GM12878 (cell line): Measurements from ENCODE around the gene MYCBP2. TPM values are rescaled to one million over a fixed set of nuclear protein-coding genes. Genes with fewer than 3 reads are reported as not detected.
A peak's percentile ranks its signal among the peaks of the same experiment; 100 is the strongest.

ENCODE experiments used
- ATAC-seq: fragments of 200-7000 bp; cut with Tn5 transposase; 3 replicates; pipeline ENCODE4 v1.9.1; 2020; ENCODE audit warnings: mild to moderate bottlenecking, moderate library complexity
- BruUV-seq: library from RNA; stranded (reverse); fragments of 400-500 nt; replicated peaks from 2 replicates; lab custom pipeline; 2021; lab: Mats Ljungman, UMichigan
- CTCF ChIA-PET: fragments of 300-600 bp; sonication (Branson Sonifier 250); formaldehyde crosslinking; extraction: SDS; loops from one replicate; lab custom pipeline; 2021; ENCODE audit warnings: inconsistent platforms; lab: Yijun Ruan, JAX
- POLR2A ChIA-PET: fragments of 350-600 bp; formaldehyde crosslinking; extraction: SDS; loops from one replicate; lab custom pipeline; 2021; ENCODE audit warnings: inconsistent platforms; lab: Charles Lee
- RAD21 ChIA-PET: fragments of 300-600 bp; sonication (Branson Sonifier 250); formaldehyde crosslinking; loops from one replicate; lab custom pipeline; 2023; ENCODE audit warnings: antibody characterized with exemption; ENCODE audit not compliant: unreplicated experiment; lab: Charles Lee
- SMC1A ChIA-PET: fragments of 300-600 bp; sonication (Branson Sonifier 250); formaldehyde crosslinking; loops from one replicate; lab custom pipeline; 2023; ENCODE audit not compliant: unreplicated experiment, uncharacterized antibody; lab: Charles Lee
- DNase-seq: peaks from one replicate; pipeline ENCODE4 v3.0.0-alpha.2; 2011; ENCODE audit warnings: low read depth, low spot score
- FAIRE-seq: peaks from 3 replicates; lab custom pipeline; 2011; peaks lifted over from hg19 to GRCh38; lab: Jason Lieb, UNC
- H2AFZ ChIP-seq: 2 replicates; pipeline ENCODE4 v1.6.0; 2011; ENCODE audit warnings: low read depth, low read length, control low read depth; ENCODE audit not compliant: control insufficient read depth
- H3K27ac ChIP-seq: 2 replicates; pipeline ENCODE4 v1.5.1; 2011; ENCODE audit warnings: control low read depth; ENCODE audit not compliant: control insufficient read depth, insufficient read depth
- H3K27me3 ChIP-seq, 2 experiments: replicated peaks in 1 of 2; 2 replicates each; pipeline versions ENCODE4 v1.6.0 to v1.6.1; 2011; ENCODE audit warnings: low read length in 1 of 2; ENCODE audit not compliant: control insufficient read depth in 2 of 2, insufficient read depth in 2 of 2
- H3K36me3 ChIP-seq, 2 experiments: 2 replicates each; pipeline ENCODE4 v1.5.1; 2011; ENCODE audit warnings: low read length in 1 of 2; ENCODE audit not compliant: control insufficient read depth in 2 of 2, insufficient read depth in 2 of 2
- H3K4me1 ChIP-seq: 2 replicates; pipeline ENCODE4 v1.6.1; 2011; ENCODE audit warnings: mild to moderate bottlenecking, low read length, moderate library complexity, mixed read lengths; ENCODE audit not compliant: control insufficient read depth, insufficient read depth
- H3K4me2 ChIP-seq: 2 replicates; pipeline ENCODE4 v1.6.0; 2011; ENCODE audit warnings: control low read depth; ENCODE audit not compliant: control insufficient read depth, insufficient read depth
- H3K4me3 ChIP-seq: fragments of 200-600 bp; sonication (generic); 2 replicates; pipeline ENCODE4 v1.5.1; 2016
- H3K79me2 ChIP-seq: 2 replicates; pipeline ENCODE4 v1.6.0; 2011; ENCODE audit warnings: low read length; ENCODE audit not compliant: control insufficient read depth, insufficient read depth
- H3K9ac ChIP-seq: 2 replicates; pipeline ENCODE4 v1.8.0; 2011; ENCODE audit warnings: low read length, control low read depth, mixed read lengths; ENCODE audit not compliant: control insufficient read depth, insufficient read depth
- H3K9me3 ChIP-seq: replicated peaks from 3 replicates; pipeline ENCODE4 v1.5.1; 2011; ENCODE audit warnings: mild to moderate bottlenecking, low read length; ENCODE audit not compliant: control insufficient read depth, insufficient read depth
- H4K20me1 ChIP-seq: 2 replicates; pipeline ENCODE4 v1.6.0; 2011; ENCODE audit not compliant: control insufficient read depth, insufficient read depth
- BACH1 ChIP-seq: fragments of 450-650 bp; IDR thresholded peaks from 2 replicates; pipeline ENCODE4 v1.6.1; 2017; ENCODE audit warnings: mild to moderate bottlenecking, borderline replicate concordance
- BCL11A ChIP-seq: IDR thresholded peaks from 2 replicates; pipeline ENCODE4 v1.6.1; 2011; ENCODE audit warnings: low read depth, low read length
- E2F4 ChIP-seq: IDR thresholded peaks from 2 replicates; pipeline ENCODE4 v1.6.1; 2012; ENCODE audit warnings: low read depth, low read length, improper control_type of control experiment
- E4F1 ChIP-seq: fragments of 450-650 bp; IDR thresholded peaks from 2 replicates; pipeline ENCODE4 v1.6.1; 2018; ENCODE audit warnings: borderline replicate concordance, mild to moderate bottlenecking; ENCODE audit not compliant: partially characterized antibody
- HDAC2 ChIP-seq: fragments of 200-600 bp; sonication (generic); IDR thresholded peaks from 2 replicates; pipeline ENCODE4 v1.6.1; 2017
- RELB ChIP-seq: fragments of 450-650 bp; IDR thresholded peaks from 2 replicates; pipeline ENCODE4 v1.6.1; 2017; ENCODE audit warnings: low read depth, mild to moderate bottlenecking, moderate library complexity
- YY1 ChIP-seq: IDR thresholded peaks from 2 replicates; pipeline ENCODE4 v1.6.1; 2011; ENCODE audit warnings: low read depth, mild to moderate bottlenecking, low read length
- WGBS: methylation state at CpG from one replicate; pipeline ENCODE4 v1.1.6; 2016; ENCODE audit warnings: low lambda C conversion rate; ENCODE audit not compliant: insufficient replicate concordance, insufficient coverage; ENCODE audit errors: missing lambda C conversion rate; 5-methylcytosine and 5-hydroxymethylcytosine counted together
- in situ Hi-C: fragments of 300-500 bp; cut with MboI; formaldehyde crosslinking; loops from 9 replicates; pipeline ENCODE4 v1.14.3; 2018; ENCODE audit warnings: mixed read lengths
- intact Hi-C: fragments of 100-400 bp; cut with micrococcal nuclease; formaldehyde crosslinking; loops from one replicate; pipeline ENCODE4 v1.14.2; 2022; ENCODE audit not compliant: unreplicated experiment
- polyA plus RNA-seq, 11 experiments: library from polyadenylated mRNA; depleted of rRNA in 4 of 11; unstranded in 6 of 11; stranded (reverse) in 5 of 11; fragments of >200 nt; fragmentation: Nextera tagmentation in 4 of 11; fragmentation: Illumina TruSeq in 1 of 11; extraction: Ambion mirVana in 4 of 11; extraction: Trizol in 1 of 11; gene quantifications; 1 replicate in 1 of 11; 2 replicates in 10 of 11; pipeline versions ENCODE4 v1.2.1 to v1.2.3, GENCODE V29; 2011 to 2016; ENCODE audit warnings: inconsistent platforms in 2 of 11, missing spikeins in 2 of 11, low read depth in 1 of 11
- total RNA-seq, 4 experiments: library from RNA; depleted of rRNA in 3 of 4; stranded (reverse); fragments of >200 nt in 3 of 4; fragmentation: Illumina TruSeq in 1 of 4; extraction: Trizol in 1 of 4; gene quantifications; 2 replicates each; pipeline versions ENCODE4 v1.2.1 to v1.2.3, GENCODE V29; 2013 to 2021

The MYCBP2 gene
- total and polyA plus RNA-seq, 10 of the 15 experiments (the other 5 are each of a cell fraction or from before 2014, with no cell fraction given) = 51.9 to 152 (median 98.2) TPM

- ChIA-PET RAD21 (no interaction called here), CTCF (no interaction called here), SMC1A (interaction anchor here (0.6 to 1.7 kb wide), 2 partner anchors 25 to 50 kb away, joined by 3 to 4 read pairs; no protein-coding TSS in a partner anchor), POLR2A (interaction anchor here (0.6 to 0.9 kb wide), 3 partner anchors 10 to 220 kb away, joined by 3 to 7 read pairs (median 3); no protein-coding TSS in a partner anchor)
- Histone ChIP-seq H3K9me3 (no peaks in the 10 kb centered on the region), H3K4me2 (no peak overlapping the region), H2AFZ (no peak overlapping the region), H3K9ac (no peak overlapping the region), H3K79me2 (no peaks in the 10 kb centered on the region), H3K27ac (no peak overlapping the region), H3K4me3 (no peak overlapping the region), H3K36me3 (peaks cover 6 to 33% of the 10 kb centered on the region in 2 experiments; a peak in 3 of 4 replicates), H4K20me1 (no peaks in the 10 kb centered on the region), H3K4me1 (no peaks in the 10 kb centered on the region), H3K27me3 (no peaks in the 10 kb centered on the region)
- ATAC-seq (no peak), FAIRE-seq (no peak), DNase-seq (no peak)
- in situ Hi-C loops (no loop called here), intact Hi-C loops (no loop called here)
- WGBS = 84% methylated on average over 4 of the region's 4 CpGs
- BruUV-seq = no TSS peak
- no peak for TF ChIP-seq E4F1
- TF ChIP-seq BCL11A = no peak
These were observed 273.7 kb downstream of the MYCBP2 start for GRCh38 chr13:77053192-77053591.

- RAD21 ChIA-PET = no interaction called here
- Histone ChIP-seq H3K4me1 (no peaks in the 10 kb centered on the region), H2AFZ (no peak overlapping the region), H3K36me3 (peaks cover 1 to 22% of the 10 kb centered on the region in 2 experiments), H3K4me2 (no peak overlapping the region), H3K9ac (no peak overlapping the region), H3K27ac (no peak overlapping the region), H4K20me1 (no peaks in the 10 kb centered on the region), H3K4me3 (no peak overlapping the region), H3K27me3 (no peaks in the 10 kb centered on the region), H3K79me2 (no peaks in the 10 kb centered on the region), H3K9me3 (no peaks in the 10 kb centered on the region)
- DNase-seq (no peak), FAIRE-seq (no peak), ATAC-seq (no peak)
- in situ Hi-C loops (no loop called here), intact Hi-C loops (no loop called here)
- POLR2A ChIA-PET = no interaction called here
- 72% methylated on average over 4 of the region's 4 CpGs for WGBS
- CTCF ChIA-PET = interaction anchor here (0.8 to 1.0 kb wide), 2 partner anchors 24 to 30 kb away, joined by 3 read pairs; no protein-coding TSS in a partner anchor
- TSS peak; percentile 12 for BruUV-seq
- SMC1A ChIA-PET = interaction anchor here (0.6 kb wide), 1 partner anchor 55 kb away, joined by 3 read pairs; no protein-coding TSS in a partner anchor
- no peak for TF ChIP-seq HDAC2
- no peak for TF ChIP-seq YY1
- no peak for TF ChIP-seq E2F4
- TF ChIP-seq BACH1 = no peak
- TF ChIP-seq RELB = no peak
These were observed 278.2 kb downstream of the MYCBP2 start for GRCh38 chr13:77048681-77049080.
